ENCODE measurements around the gene FHIP2A. TPM values are rescaled to one million over a fixed set of nuclear protein-coding genes. Genes with fewer than 3 reads are reported as not detected.

FHIP2A gene
- total RNA-seq, 6 donors from 2014 or later, result 21.9 to 45.5 (median 26.2) TPM

GRCh38 chr10:114779803-114780576, 41.6 kb upstream of the FHIP2A start:
- Histone ChIP-seq H3K36me3 (no peaks in the 10 kb centered on the region), H3K4me3 (no peak overlapping the region), H3K9me3 (no peaks in the 10 kb centered on the region), H3K27ac (peak overlapping the region in 2 of 4 donors; percentile 18 to 21), H3K27me3 (no peaks in the 10 kb centered on the region), H3K4me1 (peaks cover 3 to 12% (median 9%) of the 10 kb centered on the region in 4 donors)
- WGBS, 2 donors, result 19 to 20% methylated on average over 3 of the region's 3 CpGs
- ATAC-seq (ENCODE audit: low FRiP score in 2 of 2) (no peak), DNase-seq (no peak)
- TF ChIP-seq EP300 (IDR thresholded peaks at IDR 0.05) (no peak), POLR2AphosphoS5 (IDR thresholded peaks at IDR 0.05) (no peak), POLR2A (IDR thresholded peaks at IDR 0.05) (no peak)
- TF ChIP-seq, protein P1, sequence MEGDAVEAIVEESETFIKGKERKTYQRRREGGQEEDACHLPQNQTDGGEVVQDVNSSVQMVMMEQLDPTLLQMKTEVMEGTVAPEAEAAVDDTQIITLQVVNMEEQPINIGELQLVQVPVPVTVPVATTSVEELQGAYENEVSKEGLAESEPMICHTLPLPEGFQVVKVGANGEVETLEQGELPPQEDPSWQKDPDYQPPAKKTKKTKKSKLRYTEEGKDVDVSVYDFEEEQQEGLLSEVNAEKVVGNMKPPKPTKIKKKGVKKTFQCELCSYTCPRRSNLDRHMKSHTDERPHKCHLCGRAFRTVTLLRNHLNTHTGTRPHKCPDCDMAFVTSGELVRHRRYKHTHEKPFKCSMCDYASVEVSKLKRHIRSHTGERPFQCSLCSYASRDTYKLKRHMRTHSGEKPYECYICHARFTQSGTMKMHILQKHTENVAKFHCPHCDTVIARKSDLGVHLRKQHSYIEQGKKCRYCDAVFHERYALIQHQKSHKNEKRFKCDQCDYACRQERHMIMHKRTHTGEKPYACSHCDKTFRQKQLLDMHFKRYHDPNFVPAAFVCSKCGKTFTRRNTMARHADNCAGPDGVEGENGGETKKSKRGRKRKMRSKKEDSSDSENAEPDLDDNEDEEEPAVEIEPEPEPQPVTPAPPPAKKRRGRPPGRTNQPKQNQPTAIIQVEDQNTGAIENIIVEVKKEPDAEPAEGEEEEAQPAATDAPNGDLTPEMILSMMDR (IDR thresholded peaks at IDR 0.05), result no peak

- Histone ChIP-seq H3K4me3 (no peak overlapping the region), H3K4me1 (peaks cover 3 to 12% (median 9%) of the 10 kb centered on the region in 4 donors), H3K36me3 (no peaks in the 10 kb centered on the region), H3K27ac (peak overlapping the region in 2 of 4 donors; percentile 18 to 21), H3K27me3 (no peaks in the 10 kb centered on the region), H3K9me3 (no peaks in the 10 kb centered on the region)
- 69 to 77% methylated on average over 2 of the region's 2 CpGs for WGBS, 2 donors
- ATAC-seq (ENCODE audit: low FRiP score in 2 of 2) (no peak), DNase-seq (no peak)
- TF ChIP-seq EP300 (IDR thresholded peaks at IDR 0.05), result no peak
- no peak for TF ChIP-seq POLR2AphosphoS5 (IDR thresholded peaks at IDR 0.05)
- TF ChIP-seq POLR2A (IDR thresholded peaks at IDR 0.05), result no peak
- TF ChIP-seq, protein P1 (IDR thresholded peaks at IDR 0.05), result no peak
Measured at GRCh38 chr10:114780577-114781184, 40.9 kb upstream of the FHIP2A start.

- Histone ChIP-seq H3K4me3 (no peak overlapping the region), H3K27me3 (no peaks in the 10 kb centered on the region), H3K4me1 (peaks cover 3 to 12% (median 9%) of the 10 kb centered on the region in 4 donors), H3K9me3 (no peaks in the 10 kb centered on the region), H3K27ac (no peak overlapping the region), H3K36me3 (no peaks in the 10 kb centered on the region)
- no peak for TF ChIP-seq EP300 (IDR thresholded peaks at IDR 0.05)
- TF ChIP-seq POLR2A (IDR thresholded peaks at IDR 0.05), result no peak
- TF ChIP-seq POLR2AphosphoS5 (IDR thresholded peaks at IDR 0.05), result no peak
- TF ChIP-seq, protein P1 (IDR thresholded peaks at IDR 0.05), result no peak
- DNase-seq, result no peak
- no peak for ATAC-seq (ENCODE audit: low FRiP score in 2 of 2)
- 87 to 94% methylated on average over 7 of the region's 7 CpGs for WGBS, 2 donors
Measured at GRCh38 chr10:114782666-114783065, 38.9 kb upstream of the FHIP2A start.

GRCh38 chr10:114783686-114784085, 37.9 kb upstream of the FHIP2A start:
- DNase-seq, result no peak
- no peaks in the 10 kb centered on the region for H3K36me3 ChIP-seq
- no peak for ATAC-seq (ENCODE audit: low FRiP score in 2 of 2)
- H3K9me3 ChIP-seq, result no peaks in the 10 kb centered on the region
- WGBS, 2 donors, result 84 to 89% methylated on average over 7 of the region's 7 CpGs
- TF ChIP-seq EP300 (IDR thresholded peaks at IDR 0.05) (no peak), POLR2AphosphoS5 (IDR thresholded peaks at IDR 0.05) (no peak), POLR2A (IDR thresholded peaks at IDR 0.05) (no peak)
- TF ChIP-seq, protein P1 (IDR thresholded peaks at IDR 0.05), result no peak
- peaks cover 7 to 12% (median 9%) of the 10 kb centered on the region in 4 donors for H3K4me1 ChIP-seq
- no peaks in the 10 kb centered on the region for H3K27me3 ChIP-seq
- H3K4me3 ChIP-seq, result no peak overlapping the region
- no peak overlapping the region for H3K27ac ChIP-seq

All from upper lobe of left lung (tissue), 6 donors.